RWPE1 (cell line): ENCODE results near the gene TBC1D24.

ENCODE experiments used
- CTCF ChIA-PET: fragments of 350-600 bp; sonication (Branson Sonifier 250); formaldehyde crosslinking; extraction: SDS; loops from one replicate; lab custom pipeline; 2021; lab: Yijun Ruan, JAX
- POLR2A ChIA-PET: fragments of 400-600 bp; formaldehyde crosslinking; extraction: SDS; loops from one replicate; lab custom pipeline; 2020; ENCODE audit warnings: antibody characterized with exemption; ENCODE audit not compliant: low non-redundant PET; lab: Yijun Ruan, JAX
- DNase-seq: peaks from one replicate; pipeline ENCODE4 v3.0.0; 2012; ENCODE audit warnings: low spot score
- H3K27ac ChIP-seq: fragments of 450-650 bp; 2 replicates; pipeline ENCODE4 v1.5.1; 2017
- TF ChIP-seq, protein P1 (sequence below): fragments of 450-650 bp; conservative IDR thresholded peaks from 2 replicates; pipeline ENCODE4 v1.5.1; 2017; ENCODE audit warnings: low read depth, mild to moderate bottlenecking

The TBC1D24 gene

DNA sequence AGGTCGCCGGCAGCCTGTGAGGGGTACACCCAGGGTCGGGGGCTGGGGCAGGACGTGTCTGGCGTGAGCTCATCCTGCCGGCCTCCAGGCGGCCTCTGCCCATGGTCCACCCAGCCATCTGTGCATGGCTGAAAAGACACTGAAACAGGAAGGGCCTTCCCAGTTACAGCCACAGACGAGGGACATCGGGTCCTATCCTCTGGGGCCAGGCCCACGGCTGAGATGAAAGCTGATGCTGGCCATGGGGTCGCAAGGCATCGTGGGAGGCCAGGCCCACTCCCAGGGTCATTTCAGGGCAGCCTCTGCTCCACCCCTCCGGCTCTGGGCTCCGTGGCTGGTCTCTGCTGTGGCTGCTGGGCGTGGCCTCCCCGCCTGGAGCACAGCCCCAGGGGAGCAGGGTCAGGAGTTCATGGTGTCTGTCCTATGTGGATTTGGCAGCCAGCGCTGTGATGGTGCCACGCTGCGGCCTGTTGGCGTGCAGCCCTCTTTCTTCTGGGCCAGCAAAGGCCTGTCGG, 22.2 kb downstream of the TBC1D24 start:
- ChIA-PET POLR2A (no interaction called here), CTCF (no interaction called here)
- peak overlapping the region; percentile 63 for H3K27ac ChIP-seq
- DNase-seq: no peak
- TF ChIP-seq, protein P1, sequence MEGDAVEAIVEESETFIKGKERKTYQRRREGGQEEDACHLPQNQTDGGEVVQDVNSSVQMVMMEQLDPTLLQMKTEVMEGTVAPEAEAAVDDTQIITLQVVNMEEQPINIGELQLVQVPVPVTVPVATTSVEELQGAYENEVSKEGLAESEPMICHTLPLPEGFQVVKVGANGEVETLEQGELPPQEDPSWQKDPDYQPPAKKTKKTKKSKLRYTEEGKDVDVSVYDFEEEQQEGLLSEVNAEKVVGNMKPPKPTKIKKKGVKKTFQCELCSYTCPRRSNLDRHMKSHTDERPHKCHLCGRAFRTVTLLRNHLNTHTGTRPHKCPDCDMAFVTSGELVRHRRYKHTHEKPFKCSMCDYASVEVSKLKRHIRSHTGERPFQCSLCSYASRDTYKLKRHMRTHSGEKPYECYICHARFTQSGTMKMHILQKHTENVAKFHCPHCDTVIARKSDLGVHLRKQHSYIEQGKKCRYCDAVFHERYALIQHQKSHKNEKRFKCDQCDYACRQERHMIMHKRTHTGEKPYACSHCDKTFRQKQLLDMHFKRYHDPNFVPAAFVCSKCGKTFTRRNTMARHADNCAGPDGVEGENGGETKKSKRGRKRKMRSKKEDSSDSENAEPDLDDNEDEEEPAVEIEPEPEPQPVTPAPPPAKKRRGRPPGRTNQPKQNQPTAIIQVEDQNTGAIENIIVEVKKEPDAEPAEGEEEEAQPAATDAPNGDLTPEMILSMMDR: no peak

DNA sequence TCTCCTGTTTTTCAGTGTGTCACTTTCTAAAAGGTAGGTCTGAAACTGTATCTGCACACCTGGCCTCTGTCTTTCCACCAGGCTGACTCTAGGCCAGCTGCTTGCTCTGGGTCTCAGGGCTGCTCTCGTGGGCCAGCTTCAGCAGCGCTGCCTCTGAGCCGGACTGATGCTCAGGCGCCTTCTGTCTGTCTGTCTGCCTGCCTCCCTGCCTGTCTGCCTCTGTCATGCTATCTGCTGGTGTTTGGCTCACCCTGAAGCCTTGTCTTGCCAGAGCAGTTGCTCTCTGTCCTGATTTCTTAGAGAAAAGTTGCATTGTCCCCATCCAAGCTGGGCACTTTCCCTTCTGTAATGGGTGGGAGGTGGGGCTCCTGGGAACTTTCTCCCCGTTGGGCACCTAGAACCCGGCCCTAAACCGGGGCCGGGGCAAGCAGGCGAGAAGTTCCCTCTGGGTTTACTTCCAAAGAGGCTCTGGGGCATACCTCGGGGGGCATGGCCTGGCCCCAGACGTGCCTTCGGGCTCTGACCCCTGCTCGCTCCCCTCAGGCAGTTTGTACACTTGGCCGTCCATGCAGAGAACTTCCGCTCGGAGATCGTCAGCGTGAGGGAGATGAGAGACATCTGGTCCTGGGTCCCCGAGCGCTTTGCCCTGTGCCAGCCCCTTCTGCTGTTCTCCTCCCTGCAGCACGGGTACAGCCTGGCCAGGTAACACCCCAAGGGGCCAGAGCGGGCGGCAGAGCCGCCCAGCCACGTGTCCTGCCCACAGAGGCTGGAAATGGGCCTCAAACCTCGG, 23.0 kb downstream of the TBC1D24 start:
- peak overlapping the region; percentile 63 for H3K27ac ChIP-seq
- ChIA-PET POLR2A (interaction anchor here (0.8 kb wide), 1 partner anchor 68 kb away, joined by 4 read pairs; the partner anchor contains the start of gene CCNF), CTCF (no interaction called here)
- TF ChIP-seq, protein P1: no peak
- DNase-seq: no peak

DNA sequence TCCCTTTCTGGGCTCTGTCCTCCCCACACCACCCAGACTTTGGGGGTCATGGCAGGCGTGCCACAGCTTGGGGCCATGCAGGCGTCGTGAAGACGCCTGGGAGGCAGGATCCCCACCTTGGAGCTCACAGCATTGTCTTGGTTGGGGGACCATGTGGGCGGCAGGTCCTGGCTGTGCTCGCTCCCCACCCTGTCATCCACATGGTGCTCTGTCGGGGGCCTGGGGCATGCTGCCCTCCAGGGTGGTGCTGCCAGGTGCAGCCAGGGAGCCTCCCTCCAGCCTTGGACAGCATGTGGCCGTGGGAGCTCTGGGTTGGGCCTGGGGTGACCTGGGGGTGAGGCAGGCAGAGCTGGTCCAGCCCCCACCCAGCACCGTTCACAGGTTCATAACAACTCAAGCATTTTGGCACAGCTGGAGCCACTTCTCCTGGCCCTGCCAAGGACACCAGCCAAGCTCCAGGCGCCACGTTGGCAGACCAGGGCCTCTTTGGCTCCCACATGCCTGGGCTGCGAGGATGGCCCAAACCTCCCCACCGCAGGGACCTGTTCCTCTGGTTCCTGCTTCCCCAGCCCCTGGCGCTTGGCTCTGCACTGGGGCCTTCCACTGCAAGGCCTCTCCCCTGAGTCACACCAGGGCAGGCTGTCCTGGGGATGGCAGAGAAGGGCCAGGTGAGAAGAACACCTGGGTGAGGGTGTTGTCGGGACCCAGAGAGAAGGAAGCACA, 23.8 kb downstream of the TBC1D24 start:
- H3K27ac ChIP-seq: peak overlapping the region; percentile 63; the same call in 1 of the 2 replicates
- no peak for DNase-seq
- CTCF ChIA-PET: interaction anchor here (1.0 kb wide), 1 partner anchor 304 kb away, joined by 3 read pairs; no protein-coding TSS in a partner anchor
- POLR2A ChIA-PET: interaction anchor here (0.8 kb wide), 1 partner anchor 69 kb away, joined by 4 read pairs; the partner anchor contains the start of gene CCNF
- TF ChIP-seq, protein P1: no peak

- 0 out of 2 replicates have a peak overlapping the region, but pooled peaks have one; percentile 63 for H3K27ac ChIP-seq
- ChIA-PET POLR2A (no interaction called here), CTCF (interaction anchor here (1.0 to 2.5 kb wide), 2 partner anchors 70 to 305 kb away, joined by 3 to 14 read pairs; partner anchors contain the start of gene CCNF)
- TF ChIP-seq, protein P1: no peak
- no peak for DNase-seq
Observed at GRCh38 chr16:2499454-2499853, 24.5 kb downstream of the TBC1D24 start.

GRCh38 chr16:2499890-2500429, 25.0 kb downstream of the TBC1D24 start:
- no peak for DNase-seq
- no peak overlapping the region for H3K27ac ChIP-seq
- ChIA-PET POLR2A (no interaction called here), CTCF (interaction anchor here (0.6 to 2.5 kb wide), 6 partner anchors 16 to 190 kb away, joined by 3 to 14 read pairs (median 7); partner anchors contain the start of genes CCNF and TBC1D24)
- TF ChIP-seq, protein P1: no peak
